ENCODE results near the gene ELP6.
A peak's percentile ranks its signal among the peaks of the same experiment; 100 is the strongest.

Gene ELP6

DNA sequence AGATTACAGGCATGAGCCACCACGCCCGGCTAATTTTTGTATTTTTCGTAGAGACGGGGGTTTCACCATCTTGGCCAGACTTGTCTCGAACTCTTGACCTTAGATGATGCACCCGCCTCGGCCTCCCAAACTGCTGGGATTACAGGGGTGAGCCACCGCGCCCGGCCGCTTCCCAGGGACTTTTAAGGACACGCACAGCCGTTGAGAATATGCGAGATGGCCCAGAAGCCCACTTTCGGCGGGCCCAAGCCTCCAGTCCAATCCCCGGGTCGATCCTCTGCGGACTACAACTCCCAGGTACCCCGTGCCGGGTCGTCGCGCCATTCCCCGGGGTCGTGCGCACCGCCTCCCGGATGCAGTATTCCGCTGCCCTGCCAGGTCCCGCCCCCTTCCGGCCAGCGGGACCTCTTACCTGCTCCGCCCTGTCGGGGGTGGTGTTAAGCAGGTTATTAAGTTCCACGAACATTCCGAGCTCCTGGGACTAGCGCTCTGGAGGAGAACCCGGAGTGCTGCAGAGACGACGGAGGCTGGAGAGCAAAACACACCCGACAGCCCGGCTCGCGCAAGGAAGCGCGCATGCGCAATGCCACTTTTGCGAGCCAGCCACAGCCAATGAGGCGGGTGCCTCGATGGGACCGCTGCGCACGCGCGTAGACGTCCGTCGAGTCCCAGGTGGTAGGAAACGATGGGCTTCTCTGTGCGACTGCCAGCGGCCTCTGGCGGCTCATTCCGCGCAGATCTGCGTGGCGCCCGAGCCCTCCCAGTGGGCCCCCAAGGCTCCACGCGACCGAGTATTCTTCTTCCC lies at the start of gene ELP6:
ELP6 (minus strand) TSS at position 588 of the 805 bp plus-strand sequence; CDS start at position 466, 122 bp downstream.
- DNase-seq (ENCODE audit: low read depth) = peak; percentile 89

DNA sequence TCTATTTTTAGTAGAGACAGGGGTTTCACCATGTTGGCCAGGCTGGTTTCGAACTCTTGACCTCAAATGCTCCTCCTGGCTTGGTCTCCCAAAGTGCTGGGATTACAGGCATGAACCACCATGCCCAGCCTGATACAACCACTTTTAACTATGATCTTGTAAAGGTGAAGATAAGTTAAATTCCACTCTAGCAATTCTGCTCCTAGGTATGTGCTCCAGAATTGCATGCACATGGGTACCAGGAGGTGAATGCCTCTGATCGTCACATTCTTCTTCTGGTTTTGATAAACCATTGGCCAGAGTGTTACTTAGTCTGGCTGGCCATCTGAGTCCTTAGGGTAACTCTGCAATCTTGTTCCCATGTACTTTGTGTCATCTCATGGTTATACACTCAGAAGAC lies 42.8 kb upstream of the ELP6 start:
- no peak for DNase-seq (ENCODE audit: low read depth)

GRCh38 chr3:47554335-47554734 lies 40.8 kb upstream of the ELP6 start:
- DNase-seq (ENCODE audit: low read depth) = no peak

DNA sequence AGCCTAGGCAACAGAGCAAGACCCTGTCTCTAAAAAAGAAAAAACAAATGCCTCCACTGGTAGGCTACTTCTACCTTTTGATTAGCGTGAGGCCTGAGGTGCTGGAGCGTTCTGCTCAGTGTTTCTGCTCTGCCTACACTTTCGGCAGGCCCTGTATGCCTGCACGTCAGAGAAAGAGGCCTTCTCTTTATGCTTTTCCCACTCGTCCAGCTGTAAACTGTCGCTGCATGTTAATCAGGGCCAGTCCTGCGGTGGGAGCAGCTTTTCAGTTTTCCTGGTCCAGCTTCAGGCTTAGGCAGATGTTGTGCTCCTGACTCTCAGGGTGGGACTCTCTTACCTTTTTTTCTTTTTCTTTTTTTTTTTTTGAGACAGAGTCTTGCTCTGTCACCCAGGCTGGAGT lies 39.9 kb upstream of the ELP6 start:
- DNase-seq (ENCODE audit: low read depth) = no peak

DNA sequence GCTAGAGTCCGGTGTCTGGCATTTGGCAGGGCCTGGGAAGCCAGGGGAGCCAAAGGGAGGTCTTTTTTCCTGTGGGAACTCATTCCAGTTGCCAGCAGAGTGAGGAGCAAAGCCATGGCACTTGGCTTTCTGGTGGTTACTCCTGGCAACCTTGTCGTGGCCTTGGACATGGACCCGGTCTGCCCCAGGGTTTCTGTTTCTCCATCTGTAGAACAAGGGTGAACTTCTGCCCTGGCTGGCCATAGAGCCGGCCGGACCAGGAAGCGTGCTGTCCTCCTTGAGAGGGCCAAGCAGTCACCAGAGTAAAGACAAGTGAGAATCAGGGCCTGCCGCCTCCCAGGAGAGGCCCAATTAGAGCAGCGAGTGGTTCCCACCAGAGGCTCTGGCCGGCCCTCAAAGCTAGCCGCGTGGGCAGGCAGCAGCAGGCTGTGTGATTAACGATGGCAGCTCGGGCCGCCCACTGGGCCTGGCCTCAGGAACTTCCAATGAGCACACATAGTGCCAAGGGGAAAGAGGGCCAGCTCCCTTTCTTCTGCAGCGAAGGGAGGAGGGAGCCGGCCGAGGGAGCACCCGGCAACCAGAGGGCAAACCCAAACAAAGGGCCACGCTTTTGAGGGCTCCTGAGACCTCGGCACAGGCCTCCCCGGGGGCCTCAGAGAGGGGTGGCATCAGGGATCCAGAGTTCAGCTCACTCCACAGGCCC lies 29.1 kb upstream of the ELP6 start:
- DNase-seq (ENCODE audit: low read depth) = no peak

DNA sequence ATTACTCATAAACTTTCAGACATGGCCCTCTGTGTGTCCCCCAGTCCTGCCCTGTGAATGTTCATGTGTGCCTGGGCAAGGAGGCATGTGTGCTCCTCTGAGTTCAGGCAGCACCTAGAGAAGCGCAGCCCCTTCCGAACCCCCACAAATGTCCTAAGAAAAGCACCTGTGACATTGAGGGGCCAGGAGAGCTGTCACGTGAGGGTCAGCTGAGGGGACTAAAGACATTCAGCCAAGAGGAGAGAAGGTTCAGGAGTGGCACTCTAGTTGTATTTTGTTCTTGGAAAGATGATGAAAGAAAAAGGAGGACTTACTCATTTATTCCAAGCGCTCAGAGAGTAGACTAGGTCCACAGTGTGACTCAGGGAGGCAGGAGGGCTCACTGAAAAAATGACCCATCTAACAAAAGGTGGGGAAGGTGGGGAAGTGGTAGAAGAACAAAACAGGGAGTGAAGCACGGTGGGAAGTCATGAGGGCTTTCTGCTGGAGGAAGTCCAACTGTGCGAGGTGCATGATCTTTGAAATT lies 28.1 kb upstream of the ELP6 start:
- DNase-seq (ENCODE audit: low read depth) = no peak

DNA sequence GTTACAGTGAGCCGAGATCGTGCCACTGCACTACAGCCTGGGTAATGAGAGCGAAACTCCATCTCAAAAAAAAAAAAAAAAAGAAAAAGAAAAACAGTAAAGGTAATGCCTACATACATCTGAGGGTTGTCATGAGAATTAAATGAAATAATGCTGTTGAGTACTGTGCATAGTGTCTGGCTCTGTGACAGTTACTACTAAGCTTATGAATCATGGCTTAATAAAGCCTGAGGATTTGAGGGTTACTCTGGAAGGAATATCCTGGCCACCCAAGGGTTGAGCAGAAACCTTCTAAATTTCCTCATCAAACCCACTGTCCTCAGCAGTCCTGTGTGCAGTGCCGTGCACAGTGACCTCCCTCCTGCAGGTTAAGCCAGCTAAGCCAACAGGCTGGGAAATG lies 26.8 kb upstream of the ELP6 start:
- DNase-seq (ENCODE audit: low read depth) = no peak

- no peak for DNase-seq (ENCODE audit: low read depth)
Measured at GRCh38 chr3:47536967-47537366, 23.5 kb upstream of the ELP6 start.

GRCh38 chr3:47536221-47536891 lies 22.8 kb upstream of the ELP6 start:
- DNase-seq (ENCODE audit: low read depth) = no peak

DNA sequence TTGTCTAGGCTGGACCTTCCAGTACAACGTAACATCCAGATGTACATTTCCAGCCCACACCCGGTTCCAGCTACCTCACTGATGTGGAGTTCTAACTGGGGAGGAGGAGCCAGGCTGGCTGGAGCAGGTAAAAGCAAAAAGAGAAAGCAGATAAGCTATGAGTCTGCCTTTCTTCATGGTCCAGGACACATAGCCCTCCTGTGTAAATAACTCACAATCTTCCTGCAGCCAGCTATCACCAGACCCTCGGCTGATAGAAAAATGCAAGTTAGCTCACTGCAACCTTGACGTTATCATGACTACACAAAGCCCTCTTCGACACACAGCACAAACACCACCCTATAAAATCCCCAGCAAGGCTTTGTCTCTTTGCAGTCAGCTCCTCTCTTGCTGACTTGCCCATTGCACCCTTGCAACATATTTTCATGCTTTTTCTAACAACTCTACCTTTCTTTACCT lies 20.5 kb upstream of the ELP6 start:
- no peak for DNase-seq (ENCODE audit: low read depth)

DNA sequence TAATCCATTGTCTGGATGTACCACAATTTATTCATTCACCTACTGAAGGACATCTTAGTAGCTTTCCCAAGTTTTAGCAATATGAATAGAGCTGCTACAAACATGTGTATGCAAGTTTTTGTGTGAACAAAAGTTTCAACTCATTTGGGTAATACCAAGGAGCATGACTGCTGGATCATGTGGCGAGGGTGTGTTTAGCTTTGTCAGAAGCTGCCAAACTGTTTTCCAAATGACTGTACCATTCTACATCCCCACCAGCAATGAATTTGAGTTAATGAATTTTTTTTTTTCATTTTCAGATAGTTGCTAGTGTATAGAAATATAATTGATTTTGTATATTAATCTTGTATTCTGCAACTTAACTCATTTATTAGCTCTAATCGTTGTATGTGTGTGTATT lies 20.0 kb upstream of the ELP6 start:
- no peak for DNase-seq (ENCODE audit: low read depth)

GRCh38 chr3:47527952-47528725 lies 14.6 kb upstream of the ELP6 start:
- DNase-seq (ENCODE audit: low read depth) = no peak

DNA sequence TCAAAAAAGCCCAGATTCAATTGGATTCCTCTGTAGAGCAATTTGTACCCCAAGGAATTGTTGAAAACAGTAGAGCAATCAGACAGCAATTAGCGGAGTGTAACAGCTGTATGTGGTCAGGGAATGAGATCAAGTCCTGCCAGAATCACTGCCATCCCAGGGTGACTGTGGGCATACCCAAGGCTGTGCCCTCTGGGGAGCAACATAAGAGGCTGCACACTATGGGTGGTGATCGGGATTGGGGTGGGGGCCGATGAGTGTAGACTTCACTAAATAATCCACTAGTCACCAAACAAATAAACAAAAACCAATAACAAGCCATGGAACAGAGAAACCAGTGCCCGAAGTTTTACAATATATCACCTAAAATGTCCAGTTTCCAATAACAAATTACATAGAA lies 12.1 kb upstream of the ELP6 start:
- no peak for DNase-seq (ENCODE audit: low read depth)

- DNase-seq (ENCODE audit: low read depth) = no peak
Measured at GRCh38 chr3:47523310-47524073, 10.0 kb upstream of the ELP6 start.

GRCh38 chr3:47522082-47522987 lies 8.8 kb upstream of the ELP6 start:
- DNase-seq (ENCODE audit: low read depth) = peak; percentile 83

DNA sequence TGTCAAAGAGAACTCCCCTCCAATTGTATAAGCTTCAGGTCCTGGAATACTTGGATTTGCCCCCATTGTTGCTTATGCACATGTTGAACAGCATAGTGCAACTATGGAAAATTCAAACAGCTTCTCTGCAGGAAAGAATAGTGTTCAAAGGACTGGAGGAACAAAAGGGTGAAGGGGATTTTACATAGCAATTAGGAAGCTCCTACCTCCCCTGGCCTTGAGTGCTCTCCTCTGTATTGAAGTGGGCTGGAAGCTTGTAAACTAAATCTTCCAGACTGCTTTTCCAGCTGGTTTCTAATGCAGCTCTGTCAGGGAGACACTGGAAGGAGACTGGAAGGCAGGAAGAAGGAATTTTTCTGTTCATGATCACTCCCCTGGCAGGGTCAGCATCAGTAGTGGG lies 7.2 kb upstream of the ELP6 start:
- no peak for DNase-seq (ENCODE audit: low read depth)

DNA sequence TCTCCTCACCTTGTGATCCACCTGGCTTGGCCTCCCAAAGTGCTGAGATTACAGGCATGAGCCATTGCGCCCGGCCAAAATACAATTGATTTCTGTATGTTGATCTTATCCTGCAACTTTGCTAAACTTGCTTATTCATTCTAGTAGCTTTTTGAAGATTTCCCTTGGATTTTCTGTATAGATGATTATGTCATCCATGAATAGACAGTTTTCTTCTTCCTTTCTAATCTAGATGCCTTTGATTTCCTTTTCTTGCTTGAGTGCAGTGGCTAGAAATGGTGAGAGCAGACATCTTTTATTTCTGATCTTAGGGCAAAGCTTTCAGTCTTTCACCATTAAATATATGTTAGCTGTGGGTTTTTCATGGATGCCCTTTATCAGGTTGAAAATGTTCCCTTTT lies 4.4 kb upstream of the ELP6 start:
- no peak for DNase-seq (ENCODE audit: low read depth)

GRCh38 chr3:47515864-47516319 lies 2.4 kb upstream of the ELP6 start:
- no peak for DNase-seq (ENCODE audit: low read depth)

- DNase-seq (ENCODE audit: low read depth) = no peak
Measured at GRCh38 chr3:47515100-47515499, 1.6 kb upstream of the ELP6 start.

Measured in CMK (cell line).